HUES64 (cell line): ENCODE results near the gene SPINK8. TPM values are rescaled to one million over a fixed set of nuclear protein-coding genes. Genes with fewer than 3 reads are reported as not detected.
A peak's percentile ranks its signal among the peaks of the same experiment; 100 is the strongest.
"Not testable (repeated sequence)": the region's sequence is repeated elsewhere in the genome, so short reads cannot be mapped to it uniquely, and the experiment has no call there.

ENCODE experiments used
- H3K27ac ChIP-seq: 2 replicates; pipeline ENCODE4 v1.7.0; 2013; ENCODE audit warnings: low read depth, low read length, inconsistent platforms
- H3K27me3 ChIP-seq: 2 replicates; pipeline ENCODE4 v1.6.1; 2013; ENCODE audit warnings: mild to moderate bottlenecking, low read length; ENCODE audit not compliant: insufficient read depth
- H3K36me3 ChIP-seq: 2 replicates; pipeline ENCODE4 v1.6.1; 2013; ENCODE audit warnings: mild to moderate bottlenecking, low read length; ENCODE audit not compliant: insufficient read depth
- H3K4me1 ChIP-seq: 2 replicates; pipeline ENCODE4 v1.6.1; 2013; ENCODE audit warnings: mild to moderate bottlenecking, low read length, moderate library complexity; ENCODE audit not compliant: insufficient read depth
- H3K4me3 ChIP-seq: 2 replicates; pipeline ENCODE4 v1.5.1; 2013; ENCODE audit warnings: mild to moderate bottlenecking, low read length, moderate library complexity
- H3K9ac ChIP-seq: 2 replicates; pipeline ENCODE4 v1.6.1; 2013; ENCODE audit warnings: mild to moderate bottlenecking, low read depth, low read length
- H3K9me3 ChIP-seq: 2 replicates; pipeline ENCODE4 v1.6.1; 2013; ENCODE audit warnings: low read depth, low read length; ENCODE audit not compliant: insufficient read depth
- WGBS: fragments of 150-250, 120-280 bp; methylation state at CpG from one replicate; pipeline ENCODE4 v1.1.7; 2013; ENCODE audit warnings: missing lambda C conversion rate; 5-methylcytosine and 5-hydroxymethylcytosine counted together
- polyA plus RNA-seq, 2 experiments: library from polyadenylated mRNA; stranded (reverse); fragments of 50-300 nt; gene quantifications; one replicate each; pipeline ENCODE4 v1.2.3, GENCODE V29; 2013

SPINK8 gene
- polyA plus RNA-seq (2013, experiment 1 of 2): not detected
- not detected for polyA plus RNA-seq (2013, experiment 2 of 2)

DNA sequence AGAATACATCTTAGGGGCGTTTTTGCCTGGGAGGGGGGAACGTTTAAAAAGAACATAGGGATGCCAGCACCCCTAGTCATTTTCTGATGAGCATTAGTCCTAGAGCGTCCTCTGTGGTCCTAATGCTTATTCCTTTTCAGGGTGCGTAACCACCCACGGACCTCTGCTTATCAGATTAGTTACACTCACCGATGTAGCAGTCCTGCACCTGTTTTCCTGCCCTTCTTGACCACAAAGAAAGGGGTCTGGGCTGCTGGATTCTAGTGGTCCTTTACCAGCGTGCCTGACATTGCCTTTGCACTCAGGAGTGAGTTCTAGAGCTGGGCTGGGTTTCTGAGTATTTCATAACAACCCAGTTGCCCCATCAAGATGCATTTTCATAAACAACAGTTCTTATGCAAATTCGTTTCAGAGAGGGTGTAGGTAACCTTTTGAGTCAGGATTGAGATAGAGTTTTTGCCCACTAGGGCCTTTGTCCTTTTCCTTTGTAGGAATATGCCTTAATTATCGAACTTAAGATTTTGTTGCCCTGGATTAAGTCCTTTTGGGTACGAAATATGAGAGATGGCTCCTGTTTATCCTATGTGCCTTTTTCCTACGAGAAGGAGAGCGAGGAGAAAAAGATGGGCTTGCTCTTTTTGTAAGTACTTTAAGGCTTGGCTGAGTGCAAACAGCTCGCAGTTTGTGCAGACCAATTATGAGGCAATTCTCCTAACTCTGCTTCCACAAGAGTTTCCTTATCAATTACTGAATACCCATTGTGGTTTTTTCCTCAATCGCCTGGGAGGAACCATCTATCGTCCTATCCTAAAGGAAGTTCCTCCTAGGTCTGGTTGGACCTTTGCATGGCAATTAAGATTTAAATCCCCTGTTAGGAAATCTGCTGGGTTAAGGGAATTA lies at the start of gene SPINK8:
SPINK8 (minus strand) TSS at position 316 of the 900 bp plus-strand sequence. CDS start 5,320 bp downstream, outside the sequence.
- H3K27ac ChIP-seq, H3K36me3 ChIP-seq, H3K9ac ChIP-seq, H3K4me3 ChIP-seq, H3K27me3 ChIP-seq, H3K9me3 ChIP-seq, H3K4me1 ChIP-seq: not testable (repeated sequence)
- WGBS: 84% methylated on average over 15 of the region's 15 CpGs

DNA sequence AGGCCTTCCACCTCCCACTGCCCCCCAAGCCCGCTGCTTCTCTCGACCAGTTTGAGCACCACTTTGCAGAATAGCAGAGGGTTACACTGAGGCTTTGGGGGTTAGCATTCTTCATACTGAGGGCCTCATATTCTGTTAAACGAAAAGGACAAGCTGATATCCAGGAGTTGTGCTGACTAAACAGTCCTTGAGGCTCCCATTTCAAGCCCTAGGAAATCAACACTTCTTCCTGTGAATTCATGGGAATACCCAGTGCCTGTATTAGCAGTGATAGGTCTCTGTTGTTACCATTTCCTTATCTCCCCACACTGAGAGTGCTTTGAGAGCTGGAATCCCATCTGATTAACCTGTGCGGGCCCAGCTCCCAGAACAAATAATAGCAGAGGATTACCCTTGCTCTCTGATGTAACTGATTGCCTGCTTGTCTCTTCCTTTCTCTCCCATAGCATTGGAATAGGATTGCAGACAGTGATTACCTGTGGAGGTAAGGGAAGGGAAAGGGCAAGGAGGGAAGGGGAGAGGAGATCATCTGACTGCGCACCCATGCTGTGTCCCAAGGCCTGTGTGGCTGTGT lies 39.5 kb upstream of the SPINK8 start:
- Histone ChIP-seq H3K27me3 (no peaks in the 10 kb centered on the region), H3K36me3 (no peaks in the 10 kb centered on the region), H3K27ac (no peak overlapping the region), H3K9ac (no peak overlapping the region), H3K9me3 (no peaks in the 10 kb centered on the region), H3K4me3 (no peak overlapping the region), H3K4me1 (peaks cover 7% of the 10 kb centered on the region)
- WGBS: 82% methylated on average over 5 of the region's 5 CpGs

GRCh38 chr3:48372377-48372770 lies 38.9 kb upstream of the SPINK8 start:
- Histone ChIP-seq H3K4me1 (peaks cover 7% of the 10 kb centered on the region), H3K27me3 (no peaks in the 10 kb centered on the region), H3K36me3 (no peaks in the 10 kb centered on the region), H3K27ac (no peak overlapping the region), H3K9ac (no peak overlapping the region), H3K9me3 (no peaks in the 10 kb centered on the region), H3K4me3 (no peak overlapping the region)
- 85% methylated on average over 7 of the region's 7 CpGs for WGBS

- Histone ChIP-seq H3K27me3 (no peaks in the 10 kb centered on the region), H3K9me3 (no peaks in the 10 kb centered on the region), H3K4me1 (peaks cover 7% of the 10 kb centered on the region), H3K9ac (no peak within 1 kb of the TSS), H3K4me3 (no peak within 1 kb of the TSS), H3K36me3 (no peaks in the 10 kb centered on the region), H3K27ac (no peak within 1 kb of the TSS)
- WGBS: 92% methylated on average over 11 of the region's 11 CpGs
These were observed 38.4 kb upstream of the SPINK8 start, which contains the start of gene FBXW12 for GRCh38 chr3:48371651-48372376. Gene FBXW12 (plus strand): TSS chr3:48372219. CDS start chr3:48372768, 549 bp downstream.

DNA sequence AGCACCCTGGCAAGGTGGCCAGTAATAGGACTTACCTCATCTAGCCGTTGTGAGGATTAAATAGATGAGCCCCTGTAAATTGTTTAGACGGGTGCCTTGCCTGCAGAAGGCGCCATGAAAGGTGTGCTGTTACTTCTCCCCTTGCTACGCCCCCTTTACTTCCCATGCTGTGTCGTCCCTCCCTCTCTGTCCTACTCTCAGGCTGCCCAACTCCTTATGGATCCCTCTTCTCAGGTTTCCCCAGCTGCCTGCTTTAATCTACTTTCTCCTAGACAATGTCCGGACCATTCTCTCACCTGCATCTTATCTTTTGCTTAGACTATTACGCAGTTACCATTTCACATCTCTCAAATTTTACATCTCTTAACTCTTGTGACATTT lies 36.9 kb upstream of the SPINK8 start:
- Histone ChIP-seq H3K4me3 (no peak overlapping the region), H3K9me3 (no peaks in the 10 kb centered on the region), H3K9ac (no peak overlapping the region), H3K27ac (no peak overlapping the region), H3K27me3 (no peaks in the 10 kb centered on the region), H3K36me3 (no peaks in the 10 kb centered on the region), H3K4me1 (peaks cover 7% of the 10 kb centered on the region)
- WGBS: 76% methylated on average over 7 of the region's 7 CpGs

GRCh38 chr3:48369693-48370332 lies 36.4 kb upstream of the SPINK8 start:
- no peak overlapping the region for H3K4me3 ChIP-seq
- H3K9ac ChIP-seq: 0 out of 2 replicates have a peak overlapping the region, but pooled peaks have one; percentile 30
- no peaks in the 10 kb centered on the region for H3K36me3 ChIP-seq
- peaks cover 7% of the 10 kb centered on the region for H3K4me1 ChIP-seq
- 55% methylated on average over 7 of the region's 7 CpGs for WGBS
- H3K9me3 ChIP-seq: no peaks in the 10 kb centered on the region
- no peak overlapping the region for H3K27ac ChIP-seq
- H3K27me3 ChIP-seq: no peaks in the 10 kb centered on the region

GRCh38 chr3:48367201-48367600 lies 33.7 kb upstream of the SPINK8 start:
- Histone ChIP-seq H3K36me3 (no peaks in the 10 kb centered on the region), H3K27ac (no peak overlapping the region), H3K4me3 (no peak overlapping the region), H3K9me3 (0 out of 2 replicates have a peak, but pooled peaks cover 3% of the 10 kb centered on the region), H3K4me1 (peaks cover 7% of the 10 kb centered on the region), H3K9ac (no peak overlapping the region), H3K27me3 (no peaks in the 10 kb centered on the region)

DNA sequence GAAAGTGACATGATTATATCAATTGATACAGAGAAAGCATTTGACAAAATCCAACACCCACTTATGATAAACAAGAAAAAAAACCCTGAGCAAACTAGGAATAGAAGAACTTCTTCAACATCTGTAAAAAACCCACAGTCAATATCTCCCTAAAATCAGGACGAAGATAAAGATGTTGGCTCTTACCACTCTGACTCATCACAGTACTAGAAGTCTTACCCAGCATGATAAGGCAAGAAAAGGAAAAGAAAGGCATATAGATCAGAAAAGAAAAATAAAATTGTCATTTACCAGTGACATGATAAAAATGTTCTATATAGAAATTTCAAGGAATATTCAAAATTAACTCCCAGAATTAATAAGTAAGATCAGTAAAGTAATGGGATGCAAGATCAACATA lies 31.4 kb upstream of the SPINK8 start:
- no peak overlapping the region for H3K4me3 ChIP-seq
- peaks cover 3% of the 10 kb centered on the region for H3K4me1 ChIP-seq
- no peak overlapping the region for H3K27ac ChIP-seq
- H3K27me3 ChIP-seq: no peaks in the 10 kb centered on the region
- no peaks in the 10 kb centered on the region for H3K36me3 ChIP-seq
- 100% methylated on average over 1 of the region's 1 CpG for WGBS
- peaks cover 15% of the 10 kb centered on the region; the same call in 1 of the 2 replicates for H3K9me3 ChIP-seq
- no peak overlapping the region for H3K9ac ChIP-seq

- Histone ChIP-seq H3K36me3 (no peaks in the 10 kb centered on the region), H3K27ac (no peak overlapping the region), H3K9ac (no peak overlapping the region), H3K4me1 (no peaks in the 10 kb centered on the region), H3K9me3 (peaks cover 15% of the 10 kb centered on the region; the same call in 1 of the 2 replicates), H3K4me3 (no peak overlapping the region), H3K27me3 (no peaks in the 10 kb centered on the region; the same call in 1 of the 2 replicates)
These were observed 28.5 kb upstream of the SPINK8 start for GRCh38 chr3:48361928-48362327.

GRCh38 chr3:48356419-48356818 lies 23.0 kb upstream of the SPINK8 start:
- Histone ChIP-seq H3K4me3 (no peak overlapping the region), H3K27ac (no peak overlapping the region), H3K36me3 (no peaks in the 10 kb centered on the region), H3K27me3 (no peaks in the 10 kb centered on the region; the same call in 1 of the 2 replicates), H3K9me3 (peaks cover 4% of the 10 kb centered on the region; the same call in 1 of the 2 replicates), H3K4me1 (no peaks in the 10 kb centered on the region), H3K9ac (no peak overlapping the region)
- 87% methylated on average over 1 of the region's 1 CpG for WGBS
